Activated CD8-positive, alpha-beta memory T cell treated with anti-CD3 and anti-CD28 coated beads for 36 hours (primary cell): ENCODE data around the gene SEC24C. TPM values are rescaled to one million over a fixed set of nuclear protein-coding genes. Genes with fewer than 3 reads are reported as not detected.

Source experiments
- CTCF ChIA-PET: fragments of 350-600 bp; sonication (Branson Sonifier 250); formaldehyde crosslinking; loops from one replicate; lab custom pipeline; 2021; ENCODE audit warnings: antibody characterized with exemption; lab: Charles Lee
- POLR2A ChIA-PET: fragments of 350-600 bp; sonication (Branson Sonifier 250); formaldehyde crosslinking; loops from one replicate; lab custom pipeline; 2021; ENCODE audit warnings: antibody characterized with exemption; lab: Charles Lee
- total RNA-seq, 2 experiments: library from RNA; stranded (reverse); gene quantifications; one replicate each; pipeline ENCODE4 v1.2.3, GENCODE V29; 2021

SEC24C gene
- total RNA-seq, 2 experiments from 2014 or later, result 89.0 to 89.9 TPM

GRCh38 chr10:73761781-73762180, 17.6 kb downstream of the SEC24C start:
- ChIA-PET CTCF (no interaction called here), POLR2A (interaction anchor here (0.6 to 0.7 kb wide), 2 partner anchors 17 to 237 kb away, joined by 3 read pairs; no protein-coding TSS in a partner anchor)

DNA sequence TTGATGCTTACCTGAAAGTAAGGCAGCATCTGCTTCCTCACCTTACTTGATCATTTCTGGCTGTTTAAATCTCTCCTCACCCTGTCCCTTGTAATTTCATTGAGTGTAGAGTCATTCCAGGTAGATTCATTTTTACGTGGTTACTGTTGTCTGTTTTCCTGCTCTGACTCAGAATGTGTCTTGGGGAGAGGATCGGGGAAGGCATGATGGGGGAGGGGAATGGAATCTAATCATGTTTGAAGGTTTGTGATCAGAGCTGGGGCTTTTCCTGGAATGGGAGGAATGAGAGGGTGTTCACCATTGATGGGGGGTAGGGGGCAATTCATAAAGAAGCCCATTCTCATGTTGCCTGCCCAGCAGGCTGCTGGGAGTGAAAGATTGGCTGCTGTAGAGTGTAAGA, 18.7 kb downstream of the SEC24C start:
- CTCF ChIA-PET, result no interaction called here
- POLR2A ChIA-PET, result interaction anchor here (0.6 to 2.4 kb wide), 4 partner anchors 10 to 32 kb away, joined by 3 to 10 read pairs (median 6); partner anchors contain the start of gene CHCHD1

GRCh38 chr10:73763343-73763742, 19.2 kb downstream of the SEC24C start:
- CTCF ChIA-PET, result interaction anchor here (0.7 to 1.2 kb wide), 2 partner anchors 16 to 71 kb away, joined by 3 to 4 read pairs; no protein-coding TSS in a partner anchor

GRCh38 chr10:73765066-73765465, 20.9 kb downstream of the SEC24C start:
- ChIA-PET POLR2A (no interaction called here), CTCF (no interaction called here)

More at GRCh38 chr10:73763343-73763742, 19.2 kb downstream of the SEC24C start:
- POLR2A ChIA-PET, result interaction anchor here (0.6 to 2.4 kb wide), 4 partner anchors 10 to 31 kb away, joined by 3 to 10 read pairs (median 6); partner anchors contain the start of gene CHCHD1

DNA sequence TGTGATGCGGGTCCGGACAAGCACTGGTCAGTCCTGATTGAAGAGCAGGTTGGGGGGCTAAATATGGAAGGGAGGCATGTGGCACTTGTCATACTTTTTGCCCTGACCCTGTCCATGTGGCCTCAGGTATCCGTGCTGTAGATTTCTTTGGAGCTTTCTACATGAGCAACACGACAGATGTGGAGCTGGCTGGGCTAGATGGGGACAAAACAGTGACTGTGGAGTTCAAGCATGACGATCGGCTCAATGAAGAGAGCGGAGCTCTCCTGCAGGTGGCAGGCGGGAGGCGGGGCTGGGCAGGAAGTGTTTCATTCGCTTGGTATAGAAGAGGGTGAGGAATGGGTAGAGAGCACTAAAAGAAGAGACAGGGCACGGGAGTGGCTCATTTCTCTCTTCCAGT, 24.7 kb downstream of the SEC24C start:
- CTCF ChIA-PET, result interaction anchor here (1.2 to 1.4 kb wide), 3 partner anchors 10 to 24 kb away, joined by 3 to 9 read pairs (median 5); partner anchors contain the start of gene SEC24C
- POLR2A ChIA-PET, result no interaction called here

DNA sequence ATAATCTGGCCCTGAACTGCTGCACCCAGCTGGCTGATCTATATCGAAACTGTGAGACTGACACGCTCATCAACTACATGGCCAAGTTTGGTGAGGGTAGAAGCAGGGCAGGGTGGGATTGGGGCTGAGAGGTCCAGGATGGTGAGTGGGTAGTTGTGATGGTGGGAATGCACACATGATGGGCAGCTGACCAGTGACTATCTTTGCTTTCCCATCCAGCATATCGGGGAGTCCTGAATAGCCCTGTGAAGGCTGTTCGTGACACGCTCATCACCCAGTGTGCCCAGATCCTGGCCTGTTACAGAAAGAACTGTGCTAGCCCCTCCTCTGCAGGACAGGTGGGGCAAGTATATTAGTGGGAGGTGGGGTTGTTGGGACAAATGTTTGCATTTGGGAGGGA, 25.2 kb downstream of the SEC24C start:
- POLR2A ChIA-PET, result no interaction called here
- CTCF ChIA-PET, result interaction anchor here (0.5 to 1.4 kb wide), 3 partner anchors 11 to 27 kb away, joined by 5 to 9 read pairs (median 5); no protein-coding TSS in a partner anchor

- POLR2A ChIA-PET, result interaction anchor here (0.8 to 3.0 kb wide), 6 partner anchors 9 to 41 kb away, joined by 3 to 20 read pairs (median 6); partner anchors contain the start of genes CHCHD1 and SEC24C
- CTCF ChIA-PET, result interaction anchor here (1.7 to 2.3 kb wide), 3 partner anchors 10 to 23 kb away, joined by 3 to 13 read pairs (median 5); partner anchors contain the start of gene CHCHD1
Observed at GRCh38 chr10:73771722-73772280, 27.6 kb downstream of the SEC24C start.

- CTCF ChIA-PET, result interaction anchor here (1.6 to 2.3 kb wide), 5 partner anchors 9 to 22 kb away, joined by 3 to 13 read pairs (median 4); partner anchors contain the start of genes CHCHD1 and ZSWIM8
- POLR2A ChIA-PET, result interaction anchor here (0.8 to 3.0 kb wide), 10 partner anchors 9 to 42 kb away, joined by 3 to 20 read pairs (median 6); partner anchors contain the start of genes CHCHD1, SEC24C and ZSWIM8
Observed at GRCh38 chr10:73772281-73773151, 28.3 kb downstream of the SEC24C start.

DNA sequence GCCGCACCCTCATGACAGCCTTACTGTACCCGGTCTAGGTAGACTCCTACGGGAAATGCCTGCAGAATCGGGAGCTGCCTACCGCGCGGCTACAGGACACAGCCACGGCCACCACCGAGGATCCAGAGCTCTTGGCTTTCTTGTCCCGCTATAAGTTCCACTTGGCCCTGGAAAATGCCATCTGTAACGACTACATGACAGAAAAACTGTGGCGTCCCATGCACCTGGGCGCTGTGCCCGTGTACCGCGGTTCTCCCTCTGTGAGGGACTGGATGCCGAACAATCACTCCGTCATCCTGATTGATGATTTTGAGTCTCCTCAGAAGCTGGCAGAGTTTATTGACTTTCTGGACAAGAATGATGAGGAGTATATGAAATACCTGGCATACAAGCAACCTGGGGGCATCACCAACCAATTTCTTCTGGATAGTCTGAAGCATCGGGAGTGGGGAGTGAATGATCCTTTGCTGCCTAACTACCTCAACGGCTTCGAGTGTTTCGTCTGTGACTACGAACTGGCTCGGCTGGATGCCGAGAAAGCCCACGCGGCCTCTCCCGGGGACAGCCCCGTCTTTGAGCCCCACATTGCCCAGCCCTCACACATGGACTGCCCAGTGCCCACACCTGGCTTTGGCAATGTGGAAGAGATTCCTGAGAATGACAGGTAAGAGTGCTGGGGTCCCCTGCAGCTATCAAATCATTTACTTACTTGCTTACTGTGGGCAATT, 29.1 kb downstream of the SEC24C start:
- ChIA-PET CTCF (interaction anchor here (1.6 to 2.3 kb wide), 5 partner anchors 8 to 21 kb away, joined by 3 to 13 read pairs (median 4); partner anchors contain the start of genes CHCHD1 and ZSWIM8), POLR2A (interaction anchor here (0.6 to 3.0 kb wide), 7 partner anchors 8 to 37 kb away, joined by 3 to 20 read pairs (median 7); partner anchors contain the start of genes CHCHD1, SEC24C and ZSWIM8)

GRCh38 chr10:73774637-73775036, 30.5 kb downstream of the SEC24C start:
- ChIA-PET CTCF (interaction anchor here (1.7 kb wide), 1 partner anchor 19 kb away, joined by 4 read pairs; no protein-coding TSS in a partner anchor), POLR2A (interaction anchor here (0.9 kb wide), 1 partner anchor 36 kb away, joined by 3 read pairs; no protein-coding TSS in a partner anchor)

- CTCF ChIA-PET, result interaction anchor here (0.7 to 1.3 kb wide), 2 partner anchors 11 to 82 kb away, joined by 3 read pairs; no protein-coding TSS in a partner anchor
- POLR2A ChIA-PET, result no interaction called here
Observed at GRCh38 chr10:73779018-73779417, 34.8 kb downstream of the SEC24C start.

DNA sequence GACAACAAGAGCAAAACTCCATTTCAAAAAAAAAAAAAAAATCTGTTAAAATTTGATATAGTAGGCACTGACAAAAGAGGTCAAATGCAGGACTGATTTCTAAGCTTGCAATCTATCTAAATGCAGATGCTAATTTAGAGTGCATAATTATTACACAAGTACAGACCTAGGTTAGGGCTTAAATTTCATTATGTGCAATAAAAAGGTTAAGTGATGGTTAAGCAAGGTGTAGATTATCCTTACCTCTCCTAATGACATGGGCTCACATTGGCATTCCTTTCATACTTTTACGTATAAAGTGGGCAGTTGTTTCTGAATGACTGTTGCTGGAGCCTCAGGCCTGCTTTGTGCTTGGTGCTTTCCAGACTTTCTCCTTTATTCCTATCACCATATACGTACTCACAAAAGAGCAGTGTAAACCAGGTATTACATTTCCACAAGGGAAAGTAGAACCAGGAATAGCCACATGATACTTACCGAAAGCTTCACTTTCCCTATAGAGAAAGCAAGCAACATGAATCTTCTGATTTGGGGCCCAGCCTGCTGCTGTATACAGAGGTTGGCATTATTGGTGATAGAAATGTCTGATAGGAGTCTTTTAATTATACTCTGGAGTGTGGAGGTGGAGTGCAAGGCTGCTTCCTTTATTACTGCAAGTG, 35.5 kb downstream of the SEC24C start:
- ChIA-PET CTCF (interaction anchor here (1.7 kb wide), 1 partner anchor 13 kb away, joined by 4 read pairs; no protein-coding TSS in a partner anchor), POLR2A (interaction anchor here (0.6 to 1.3 kb wide), 3 partner anchors 12 to 35 kb away, joined by 3 to 8 read pairs (median 4); no protein-coding TSS in a partner anchor)

DNA sequence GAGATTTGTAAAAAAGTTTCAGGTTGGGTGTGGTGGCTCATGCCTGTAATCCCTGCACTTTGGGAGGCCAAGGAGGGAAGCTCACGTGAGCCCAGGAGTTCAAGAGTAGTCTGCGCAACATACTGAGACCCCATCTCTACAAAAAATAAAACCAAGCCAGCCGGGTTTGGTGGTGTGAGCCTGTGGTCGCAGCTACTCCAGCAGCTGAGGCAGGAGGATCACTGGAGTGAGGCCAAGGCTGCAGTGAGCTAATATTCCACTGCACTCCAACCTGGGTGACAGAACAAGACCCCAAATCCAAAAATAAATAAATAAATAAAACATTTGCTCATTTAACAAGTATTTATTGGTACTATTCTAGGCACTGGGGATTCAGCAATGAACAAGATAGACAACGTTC, 36.1 kb downstream of the SEC24C start:
- ChIA-PET CTCF (interaction anchor here (0.5 to 2.9 kb wide), 3 partner anchors 8 to 24 kb away, joined by 3 to 13 read pairs (median 4); a partner anchor contains a TSS), POLR2A (interaction anchor here (0.5 to 2.0 kb wide), 4 partner anchors 8 to 35 kb away, joined by 3 to 20 read pairs (median 4); a partner anchor contains a TSS)

DNA sequence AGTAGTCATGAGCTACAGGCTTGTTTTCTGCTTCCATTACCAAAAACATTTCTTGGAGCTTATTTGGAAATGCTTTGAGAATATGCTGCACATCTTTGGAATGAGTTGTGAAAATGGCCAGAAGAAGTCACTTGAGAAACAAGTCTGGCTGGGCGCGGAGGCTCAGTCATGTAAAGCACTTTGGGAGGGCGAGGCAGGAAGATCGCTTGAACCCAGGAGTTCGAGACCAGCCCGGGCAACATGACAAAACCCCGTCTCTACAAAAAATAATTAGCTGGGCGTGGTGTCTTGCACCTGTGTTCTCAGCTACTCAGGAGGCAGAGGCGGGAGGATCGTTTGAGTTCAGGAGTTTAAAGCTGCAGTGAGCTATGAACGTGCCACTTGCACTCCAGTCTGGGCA, 36.8 kb downstream of the SEC24C start:
- CTCF ChIA-PET, result interaction anchor here (0.5 to 2.9 kb wide), 5 partner anchors 9 to 393 kb away, joined by 3 to 13 read pairs (median 4); a partner anchor contains a TSS
- POLR2A ChIA-PET, result interaction anchor here (0.5 to 2.0 kb wide), 6 partner anchors 9 to 36 kb away, joined by 3 to 20 read pairs (median 4); a partner anchor contains a TSS

- CTCF ChIA-PET, result interaction anchor here (0.9 to 2.9 kb wide), 3 partner anchors 9 to 29 kb away, joined by 4 to 13 read pairs (median 4); a partner anchor contains a TSS
- POLR2A ChIA-PET, result interaction anchor here (0.8 to 2.0 kb wide), 5 partner anchors 9 to 38 kb away, joined by 3 to 20 read pairs (median 5); a partner anchor contains a TSS
Observed at GRCh38 chr10:73781548-73781878, 37.3 kb downstream of the SEC24C start.

GRCh38 chr10:73781879-73782748, 37.9 kb downstream of the SEC24C start, which contains the start of gene CHCHD1:
CHCHD1 (plus strand) TSS chr10:73782048; CDS start chr10:73782076, 28 bp downstream.
- CTCF ChIA-PET, result interaction anchor here (2.9 kb wide), 1 partner anchor 10 kb away, joined by 13 read pairs; a partner anchor contains a TSS
- POLR2A ChIA-PET, result interaction anchor here (0.8 to 2.0 kb wide), 4 partner anchors 10 to 39 kb away, joined by 3 to 20 read pairs (median 6); a partner anchor contains a TSS
